ENCODE results near the gene FAM234B.

GRCh38 chr12:13075786-13076570 lies 31.8 kb downstream of the FAM234B start:
- no peak for TF ChIP-seq PBX3 (IDR thresholded peaks at IDR 0.05)
- no peak for TF ChIP-seq EZH2phosphoT487 (IDR thresholded peaks at IDR 0.05; ENCODE audit: borderline replicate concordance, low read depth)
- no peak for TF ChIP-seq CTCF (IDR thresholded peaks at IDR 0.05)
- no peak for TF ChIP-seq GABPA (IDR thresholded peaks at IDR 0.05; ENCODE audit: low read depth)
- TF ChIP-seq NFIC (IDR thresholded peaks at IDR 0.05; ENCODE audit: borderline replicate concordance) = no peak
- TF ChIP-seq RCOR1 (IDR thresholded peaks at IDR 0.05; ENCODE audit: low read length) = no peak
- no peak for TF ChIP-seq FOXM1 (IDR thresholded peaks at IDR 0.05; ENCODE audit: low read depth)
- no peak for TF ChIP-seq TAF1 (IDR thresholded peaks at IDR 0.05; ENCODE audit: borderline replicate concordance, low read depth, low read length)
- no peak for TF ChIP-seq POLR2AphosphoS5 (IDR thresholded peaks at IDR 0.05; ENCODE audit: low read depth, low read length)
- TF ChIP-seq EP300 (IDR thresholded peaks at IDR 0.05; ENCODE audit: borderline replicate concordance in 1 of 2, low read depth in 1 of 2, low read length in 1 of 2) = no peak
- TF ChIP-seq MAX (IDR thresholded peaks at IDR 0.05; ENCODE audit: low read depth) = no peak
- TF ChIP-seq USF2 (IDR thresholded peaks at IDR 0.05; ENCODE audit: borderline replicate concordance, low read depth, low read length) = no peak
- TF ChIP-seq ELF1 (IDR thresholded peaks at IDR 0.05) = no peak
- TF ChIP-seq TEAD4 (IDR thresholded peaks at IDR 0.05; ENCODE audit: borderline replicate concordance, insufficient read depth) = no peak

Data from SK-N-SH (cell line).